HEK293 (cell line): ENCODE measurements around the gene TMEM79.
A peak's percentile ranks its signal among the peaks of the same experiment; 100 is the strongest.

Experiments used
- CTCF ChIA-PET: fragments of 350-600 bp; formaldehyde crosslinking; extraction: SDS; loops from one replicate; lab custom pipeline; 2021; ENCODE audit warnings: antibody characterized with exemption; lab: Yijun Ruan, JAX
- POLR2A ChIA-PET: fragments of 300-600 bp; formaldehyde crosslinking; extraction: SDS; loops from one replicate; lab custom pipeline; 2020; ENCODE audit warnings: antibody characterized with exemption, inconsistent platforms; lab: Yijun Ruan, JAX
- H3K27ac ChIP-seq: fragments of 200-500 bp; sonication (Bioruptor generic); 2 replicates; pipeline ENCODE4 v1.5.1; 2014; ENCODE audit warnings: low read depth, low read length, control low read depth, inconsistent platforms; ENCODE audit errors: extremely low read depth
- H3K36me3 ChIP-seq, 2 experiments: fragments of 200-500 bp in 1 of 2; sonication (Bioruptor generic) in 1 of 2; 1 replicate in 1 of 2; 2 replicates in 1 of 2; pipeline ENCODE4 v1.5.1; 2014 to 2017; ENCODE audit warnings: inconsistent platforms in 2 of 2, low read length in 2 of 2; ENCODE audit not compliant: control insufficient read depth in 2 of 2, insufficient read depth in 1 of 2
- H3K4me1 ChIP-seq: fragments of 200-500 bp; sonication (Bioruptor generic); 2 replicates; pipeline ENCODE4 v1.5.1; 2014; ENCODE audit warnings: mild to moderate bottlenecking, low read length, inconsistent platforms; ENCODE audit not compliant: control insufficient read depth, insufficient read depth
- H3K4me3 ChIP-seq: 2 replicates; pipeline ENCODE4 v1.5.1; 2011; ENCODE audit warnings: low read depth, mild to moderate bottlenecking, control low read depth, low read length, moderate library complexity
- H3K9me3 ChIP-seq: fragments of 200-500 bp; sonication (Bioruptor generic); 2 replicates; pipeline ENCODE4 v1.5.1; 2014; ENCODE audit warnings: low read depth, low read length, inconsistent platforms; ENCODE audit not compliant: control insufficient read depth, insufficient read depth
- AEBP2 ChIP-seq: fragments of 450-650 bp; formaldehyde crosslinking; IDR thresholded peaks from 2 replicates; pipeline ENCODE4 v1.5.1; 2016; ENCODE audit warnings: missing biosample characterization, missing genetic modification characterization, borderline replicate concordance
- GLI2 ChIP-seq: fragments of 450-650 bp; formaldehyde crosslinking; IDR thresholded peaks from 2 replicates; pipeline ENCODE4; 2017; ENCODE audit warnings: missing biosample characterization, missing genetic modification characterization, low read depth, borderline replicate concordance
- GLIS2 ChIP-seq: fragments of 450-650 bp; formaldehyde crosslinking; IDR thresholded peaks from 2 replicates; pipeline ENCODE4 v1.5.1; 2016; ENCODE audit warnings: missing biosample characterization, missing genetic modification characterization
- INSM2 ChIP-seq: fragments of 450-650 bp; formaldehyde crosslinking; IDR thresholded peaks from 2 replicates; pipeline ENCODE4 v1.5.1; 2016; ENCODE audit warnings: missing biosample characterization, missing genetic modification characterization
- KLF16 ChIP-seq: fragments of 450-650 bp; formaldehyde crosslinking; IDR thresholded peaks from 2 replicates; pipeline ENCODE4 v1.5.1; 2017; ENCODE audit warnings: missing biosample characterization, missing genetic modification characterization
- PBX3 ChIP-seq: sonication (generic); formaldehyde crosslinking; IDR thresholded peaks from 2 replicates; pipeline ENCODE4 v1.8.1; 2022; ENCODE audit warnings: mild to moderate bottlenecking, moderate library complexity, missing genetic modification reagents
- PRDM10 ChIP-seq: fragments of 450-650 bp; formaldehyde crosslinking; IDR thresholded peaks from 2 replicates; pipeline ENCODE4 v1.5.1; 2016; ENCODE audit warnings: missing biosample characterization, missing genetic modification characterization
- PRDM6 ChIP-seq: fragments of 450-650 bp; formaldehyde crosslinking; IDR thresholded peaks from 2 replicates; pipeline ENCODE4 v1.5.1; 2017; ENCODE audit warnings: missing biosample characterization, missing genetic modification characterization
- SCRT1 ChIP-seq: fragments of 450-650 bp; formaldehyde crosslinking; IDR thresholded peaks from 2 replicates; pipeline ENCODE4 v1.5.1; 2016; ENCODE audit warnings: missing biosample characterization, missing genetic modification characterization, borderline replicate concordance
- WT1 ChIP-seq: fragments of 450-650 bp; formaldehyde crosslinking; IDR thresholded peaks from 2 replicates; pipeline ENCODE4 v1.5.1; 2016; ENCODE audit warnings: missing biosample characterization, missing genetic modification characterization
- YY1 ChIP-seq: fragments of 450-650 bp; formaldehyde crosslinking; IDR thresholded peaks from 2 replicates; pipeline ENCODE4 v1.5.1; 2018; ENCODE audit warnings: missing biosample characterization, missing genetic modification characterization
- YY2 ChIP-seq: fragments of 450-650 bp; formaldehyde crosslinking; IDR thresholded peaks from 2 replicates; pipeline ENCODE4 v1.5.1; 2016; ENCODE audit warnings: missing biosample characterization, missing genetic modification characterization
- ZFHX2 ChIP-seq: fragments of 450-650 bp; formaldehyde crosslinking; conservative IDR thresholded peaks from 2 replicates; pipeline ENCODE4 v1.5.1; 2016; ENCODE audit warnings: missing biosample characterization, missing genetic modification characterization
- ZFP69B ChIP-seq: fragments of 450-650 bp; formaldehyde crosslinking; IDR thresholded peaks from 2 replicates; pipeline ENCODE4 v1.5.1; 2016; ENCODE audit warnings: missing biosample characterization, missing genetic modification characterization
- ZNF10 ChIP-seq: fragments of 450-650 bp; formaldehyde crosslinking; IDR thresholded peaks from 2 replicates; pipeline ENCODE4 v1.5.1; 2017; ENCODE audit warnings: missing biosample characterization, missing genetic modification characterization
- ZNF2 ChIP-seq: fragments of 450-650 bp; formaldehyde crosslinking; IDR thresholded peaks from 2 replicates; pipeline ENCODE4 v1.5.1; 2016; ENCODE audit warnings: missing biosample characterization, missing genetic modification characterization
- ZNF211 ChIP-seq: fragments of 450-650 bp; formaldehyde crosslinking; IDR thresholded peaks from 2 replicates; pipeline ENCODE4 v1.5.1; 2016; ENCODE audit warnings: low read depth, missing biosample characterization, missing genetic modification characterization
- ZNF24 ChIP-seq: fragments of 450-650 bp; formaldehyde crosslinking; IDR thresholded peaks from 2 replicates; pipeline ENCODE4 v1.5.1; 2016; ENCODE audit warnings: missing biosample characterization, missing genetic modification characterization
- ZNF302 ChIP-seq: fragments of 450-650 bp; formaldehyde crosslinking; IDR thresholded peaks from 2 replicates; pipeline ENCODE4 v1.5.1; 2016; ENCODE audit warnings: missing biosample characterization, missing genetic modification characterization, low read depth
- ZNF394 ChIP-seq: fragments of 450-650 bp; formaldehyde crosslinking; IDR thresholded peaks from 2 replicates; pipeline ENCODE4 v1.5.1; 2016; ENCODE audit warnings: missing biosample characterization, missing genetic modification characterization, mild to moderate bottlenecking, moderate library complexity, borderline replicate concordance
- ZNF560 ChIP-seq: fragments of 450-650 bp; formaldehyde crosslinking; IDR thresholded peaks from 2 replicates; pipeline ENCODE4 v1.5.1; 2017; ENCODE audit warnings: missing biosample characterization, missing genetic modification characterization, borderline replicate concordance
- ZNF600 ChIP-seq: fragments of 450-650 bp; formaldehyde crosslinking; IDR thresholded peaks from 2 replicates; pipeline ENCODE4 v1.5.1; 2016; ENCODE audit warnings: missing biosample characterization, missing genetic modification characterization
- ZNF610 ChIP-seq: fragments of 450-650 bp; formaldehyde crosslinking; IDR thresholded peaks from 2 replicates; pipeline ENCODE4 v1.5.1; 2016; ENCODE audit warnings: missing biosample characterization, missing genetic modification characterization, borderline replicate concordance
- ZNF645 ChIP-seq: fragments of 450-650 bp; formaldehyde crosslinking; IDR thresholded peaks from 2 replicates; pipeline ENCODE4; 2016; ENCODE audit warnings: missing biosample characterization, missing genetic modification characterization
- ZNF660 ChIP-seq: fragments of 450-650 bp; IDR thresholded peaks from 2 replicates; pipeline ENCODE4 v1.5.1; 2018; ENCODE audit warnings: missing biosample characterization, mild to moderate bottlenecking, missing genetic modification characterization
- ZNF664 ChIP-seq: fragments of 450-650 bp; formaldehyde crosslinking; IDR thresholded peaks from 2 replicates; pipeline ENCODE4 v1.5.1; 2016; ENCODE audit warnings: missing biosample characterization, missing genetic modification characterization

The TMEM79 gene

GRCh38 chr1:156338180-156338976 lies 54.3 kb downstream of the TMEM79 start, which contains the start of the genes CCT3 and TSACC:
Gene CCT3, minus strand, starts transcription at chr1:156338292. Its CDS starts 108 bp downstream, at chr1:156338184.
Gene TSACC, plus strand, starts transcription at chr1:156338526. Its CDS starts 1,232 bp downstream, at chr1:156339758.
- peaks cover 5% of the 10 kb centered on the region; the same call in 1 of the 2 replicates for H3K4me1 ChIP-seq
- H3K36me3 ChIP-seq: peaks cover 23 to 33% of the 10 kb centered on the region in 2 experiments
- peak within 1 kb of the TSS; percentile 68 for H3K27ac ChIP-seq
- ChIA-PET POLR2A (interaction anchor here (0.8 to 1.4 kb wide), 9 partner anchors 8 to 85 kb away, joined by 3 to 9 read pairs (median 3); partner anchors contain the start of genes SMG5 and TMEM79), CTCF (interaction anchor here (0.7 to 2.1 kb wide), 5 partner anchors 19 to 403 kb away, joined by 3 to 14 read pairs (median 4); no protein-coding TSS in a partner anchor)
- peak within 1 kb of the TSS; percentile 71 for H3K4me3 ChIP-seq
- H3K9me3 ChIP-seq: no peaks in the 10 kb centered on the region
- TF ChIP-seq ZNF664 (tag by site-specific recombination) (peak; percentile 25; the same call in 1 of the 2 replicates), ZNF394 (peak; percentile 86), ZNF645 (tag by site-specific recombination) (no peak), ZFP69B (tag by site-specific recombination) (0 out of 2 replicates have a peak, but pooled peaks have one; percentile 14), ZNF10 (tag by site-specific recombination) (no peak), GLIS2 (tag by site-specific recombination) (no peak), AEBP2 (tag by site-specific recombination) (no peak), SCRT1 (tag by site-specific recombination) (peak; percentile 100), ZNF211 (no peak), ZNF302 (no peak), WT1 (tag by site-specific recombination) (peak; percentile 3; the same call in 1 of the 2 replicates), INSM2 (tag by site-specific recombination) (no peak), ZNF24 (tag by site-specific recombination) (peak; percentile 33; the same call in 1 of the 2 replicates), GLI2 (tag by site-specific recombination) (no peak), PRDM6 (tag by site-specific recombination) (no peak), YY1 (tag by site-specific recombination) (peak; percentile 86), PBX3 (CRISPR knock-in tag) (peak; percentile 98), ZNF2 (tag by site-specific recombination) (no peak; the same call in 1 of the 2 replicates), ZFHX2 (tag by site-specific recombination) (no peak; the same call in 1 of the 2 replicates), ZNF600 (tag by site-specific recombination) (peak; percentile 24; the same call in 1 of the 2 replicates), YY2 (tag by site-specific recombination) (peak; percentile 80), ZNF560 (tag by site-specific recombination) (no peak), KLF16 (tag by site-specific recombination) (0 out of 2 replicates have a peak, but pooled peaks have one; percentile 6), PRDM10 (peak; percentile 43), ZNF610 (tag by site-specific recombination) (no peak), ZNF660 (peak; percentile 29)
